ENCODE measurements around the gene LRRC42. TPM values are rescaled to one million over a fixed set of nuclear protein-coding genes. Genes with fewer than 3 reads are reported as not detected.

Gene LRRC42
- total and polyA plus RNA-seq, 9 of the 15 experiments (the other 6 are each of a cell fraction or from before 2014, with no cell fraction given), result 17.3 to 51.9 (median 35.5) TPM

- TF ChIP-seq ZNF609 (CRISPR knock-in tag; IDR thresholded peaks at IDR 0.05; ENCODE audit: borderline replicate concordance), result no peak
- no peak for TF ChIP-seq MAX (CRISPR knock-in tag; IDR thresholded peaks at IDR 0.05)
- TF ChIP-seq PHB (CRISPR knock-in tag; IDR thresholded peaks at IDR 0.05), result no peak
Observed at GRCh38 chr1:53938136-53938830, 7.9 kb upstream of the LRRC42 start (continued).

Data from K562 (cell line).